Activated CD4-positive, alpha-beta memory T cell treated with anti-CD3 and anti-CD28 coated beads for 36 hours (primary cell): ENCODE results near the gene CBLN3. TPM values are rescaled to one million over a fixed set of nuclear protein-coding genes. Genes with fewer than 3 reads are reported as not detected.

ENCODE experiments used
- CTCF ChIA-PET: fragments of 350-600 bp; sonication (Branson Sonifier 250); formaldehyde crosslinking; loops from one replicate; lab custom pipeline; 2021; ENCODE audit warnings: antibody characterized with exemption, inconsistent platforms; lab: Charles Lee
- POLR2A ChIA-PET: fragments of 350-600 bp; sonication (Branson Sonifier 250); formaldehyde crosslinking; loops from one replicate; lab custom pipeline; 2021; ENCODE audit warnings: antibody characterized with exemption; lab: Charles Lee
- DNase-seq: peaks from one replicate; pipeline ENCODE4 v3.0.0-alpha.2; 2020
- H3K27ac Mint-ChIP-seq: one replicate; pipeline ENCODE4 v1.8.0; 2021; ENCODE audit warnings: mixed read lengths
- H3K27me3 Mint-ChIP-seq: one replicate; pipeline ENCODE4 v1.8.0; 2021; ENCODE audit warnings: mixed read lengths
- H3K36me3 Mint-ChIP-seq: one replicate; pipeline ENCODE4 v1.8.0; 2021; ENCODE audit warnings: mixed read lengths
- H3K4me1 Mint-ChIP-seq: one replicate; pipeline ENCODE4 v1.8.0; 2021; ENCODE audit warnings: low read depth, mixed read lengths
- H3K4me3 Mint-ChIP-seq: one replicate; pipeline ENCODE4 v1.8.0; 2021; ENCODE audit warnings: mild to moderate bottlenecking, mixed read lengths
- H3K9me3 Mint-ChIP-seq: one replicate; pipeline ENCODE4 v1.8.0; 2021; ENCODE audit warnings: mixed read lengths
- intact Hi-C: fragments of 100-400 bp; cut with micrococcal nuclease; formaldehyde crosslinking; loops from one replicate; pipeline ENCODE4 v1.15.1; 2023
- total RNA-seq, 2 experiments: library from RNA; stranded (reverse); gene quantifications; one replicate each; pipeline ENCODE4 v1.2.3, GENCODE V29; 2021

Gene CBLN3
- total RNA-seq, 2 experiments from 2014 or later: 8.6 to 9.3 TPM

DNA sequence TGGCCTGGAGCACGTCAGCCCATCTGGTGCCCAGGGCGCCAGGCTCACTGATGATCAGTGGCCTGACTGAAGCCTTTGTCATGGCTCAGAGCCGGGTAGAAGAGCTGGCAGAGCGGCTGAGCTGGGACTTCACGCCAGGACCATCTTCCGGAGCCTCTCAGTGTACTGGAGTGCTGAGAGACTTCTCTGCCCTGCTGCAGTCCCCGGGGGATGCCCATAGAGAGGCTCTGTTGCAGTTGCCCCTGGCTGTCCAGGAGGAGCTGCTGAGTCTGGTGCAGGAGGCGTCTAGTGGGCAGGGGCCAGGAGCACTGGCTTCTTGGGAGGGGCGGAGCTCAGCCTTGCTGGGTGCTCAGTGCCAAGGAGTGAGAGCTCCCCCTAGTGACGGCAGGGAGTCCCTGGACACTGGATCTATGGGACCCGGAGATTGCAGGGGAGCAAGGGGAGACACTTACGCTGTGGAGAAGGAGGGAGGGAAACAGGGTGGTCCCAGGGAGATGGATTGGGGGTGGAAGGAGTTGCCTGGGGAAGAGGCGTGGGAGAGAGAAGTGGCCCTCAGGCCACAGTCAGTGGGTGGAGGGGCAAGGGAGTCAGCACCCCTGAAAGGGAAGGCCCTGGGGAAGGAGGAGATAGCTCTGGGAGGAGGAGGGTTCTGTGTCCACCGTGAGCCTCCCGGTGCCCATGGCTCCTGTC is 2.2 kb upstream of the CBLN3 start:
- no peaks in the 10 kb centered on the region for H3K9me3 Mint-ChIP-seq
- peak overlapping the region; percentile 91 for H3K4me3 Mint-ChIP-seq
- CTCF ChIA-PET: interaction anchor here (0.6 to 21.1 kb wide), 47 partner anchors 9 to 237 kb away, joined by 3 to 968 read pairs (median 5); partner anchors contain the start of genes ADCY4, CIDEB, DHRS1 and LTB4R
- H3K36me3 Mint-ChIP-seq: peaks cover 26% of the 10 kb centered on the region
- POLR2A ChIA-PET: interaction anchor here (0.6 to 4.0 kb wide), 20 partner anchors 8 to 271 kb away, joined by 3 to 67 read pairs (median 6); partner anchors contain the start of genes ADCY4, CHMP4A, CIDEB and DHRS1
- H3K27me3 Mint-ChIP-seq: no peaks in the 10 kb centered on the region
- H3K27ac Mint-ChIP-seq: peak overlapping the region; percentile 98
- peaks cover 41% of the 10 kb centered on the region for H3K4me1 Mint-ChIP-seq
- intact Hi-C loops: loop anchor here (1.0 to 5.0 kb wide), 7 partner anchors 11 to 285 kb away; partner anchors contain the start of genes LTB4R, LTB4R2, PSME2 and RNF31
- DNase-seq: peak; percentile 94

DNA sequence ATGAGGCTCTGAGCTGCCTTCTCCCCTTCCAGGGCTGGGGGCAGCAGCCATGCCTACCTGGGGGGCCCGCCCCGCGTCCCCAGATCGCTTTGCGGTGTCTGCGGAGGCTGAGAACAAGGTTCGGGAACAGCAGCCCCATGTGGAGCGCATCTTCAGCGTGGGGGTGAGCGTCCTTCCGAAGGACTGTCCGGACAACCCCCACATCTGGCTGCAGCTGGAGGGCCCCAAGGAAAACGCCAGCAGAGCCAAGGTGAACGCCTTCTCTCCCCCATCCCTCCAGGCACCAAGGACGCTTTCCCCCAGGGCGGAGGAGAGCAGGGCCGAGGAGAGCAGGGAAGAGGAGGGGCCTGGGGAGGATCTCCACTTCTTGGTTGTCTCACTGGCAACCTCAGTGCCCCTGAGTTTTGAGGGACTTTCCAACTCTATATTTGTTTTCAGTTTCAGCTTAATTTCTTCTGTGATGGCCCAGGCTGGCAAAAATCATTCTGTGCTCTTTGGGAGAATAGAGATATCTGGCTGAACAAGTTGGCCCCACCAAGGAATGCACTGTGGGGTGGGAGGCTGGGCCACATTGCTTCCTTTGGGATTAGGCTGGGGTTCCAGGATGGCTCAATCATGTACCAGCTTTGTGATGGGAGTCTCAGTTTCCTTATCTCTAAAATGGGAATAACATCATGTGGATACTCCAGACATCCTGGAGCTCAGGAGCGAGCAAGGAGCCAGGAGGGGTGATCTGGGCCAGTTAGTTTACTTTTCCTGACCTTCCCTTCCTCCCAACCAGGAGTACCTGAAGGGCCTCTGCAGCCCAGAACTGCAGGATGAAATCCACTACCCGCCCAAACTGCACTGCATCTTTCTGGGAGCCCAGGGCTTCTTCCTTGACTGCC is 1.5 kb upstream of the CBLN3 start:
- intact Hi-C loops: loop anchor here (1.0 to 5.0 kb wide), 7 partner anchors 11 to 284 kb away; partner anchors contain the start of genes LTB4R, LTB4R2, PSME2 and RNF31
- peak overlapping the region; percentile 98 for H3K27ac Mint-ChIP-seq
- no peaks in the 10 kb centered on the region for H3K27me3 Mint-ChIP-seq
- peaks cover 44% of the 10 kb centered on the region for H3K4me1 Mint-ChIP-seq
- ChIA-PET CTCF (interaction anchor here (0.6 to 21.1 kb wide), 48 partner anchors 8 to 236 kb away, joined by 3 to 968 read pairs (median 5); partner anchors contain the start of genes ADCY4, CHMP4A, CIDEB and DHRS1), POLR2A (interaction anchor here (0.6 to 4.0 kb wide), 28 partner anchors 8 to 271 kb away, joined by 3 to 67 read pairs (median 4); partner anchors contain the start of genes ADCY4, CHMP4A, CIDEB and DHRS1)
- peak; percentile 78 for DNase-seq
- H3K9me3 Mint-ChIP-seq: no peaks in the 10 kb centered on the region
- peaks cover 25% of the 10 kb centered on the region for H3K36me3 Mint-ChIP-seq
- H3K4me3 Mint-ChIP-seq: peak overlapping the region; percentile 91

DNA sequence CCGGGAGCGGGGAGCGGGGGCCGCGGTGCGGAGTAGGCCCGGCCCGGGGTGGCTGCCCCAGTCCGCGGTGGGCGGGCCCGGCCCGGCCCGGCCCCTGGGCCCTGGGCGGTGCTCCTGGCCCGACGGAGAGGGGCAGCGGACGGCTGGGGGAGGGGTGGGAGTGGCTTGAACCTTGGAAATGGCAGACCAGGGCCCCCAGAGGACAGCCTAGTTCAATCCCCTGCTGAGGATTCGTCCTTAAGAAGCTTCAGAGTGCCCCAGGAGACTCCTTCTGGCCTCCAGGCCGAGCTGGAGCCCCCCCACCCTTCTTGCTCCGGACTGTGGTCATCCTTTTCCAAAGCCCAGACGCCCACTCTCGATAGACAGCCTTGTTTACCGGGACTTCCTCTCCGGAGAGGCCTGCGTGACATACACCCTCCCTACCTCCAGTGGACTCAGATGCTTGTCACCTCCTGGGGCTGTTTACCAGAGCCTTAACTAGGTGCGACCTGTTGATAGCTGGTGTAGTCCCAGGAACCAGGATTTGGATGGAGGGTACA is 744 bp upstream of the CBLN3 start:
- Mint-ChIP-seq H3K9me3 (no peaks in the 10 kb centered on the region), H3K4me3 (peak overlapping the region; percentile 91), H3K27ac (peak overlapping the region; percentile 98), H3K36me3 (peaks cover 19% of the 10 kb centered on the region), H3K27me3 (no peaks in the 10 kb centered on the region), H3K4me1 (peaks cover 48% of the 10 kb centered on the region)
- ChIA-PET CTCF (interaction anchor here (0.8 to 21.1 kb wide), 20 partner anchors 7 to 235 kb away, joined by 3 to 968 read pairs (median 16); partner anchors contain the start of genes ADCY4, CHMP4A, CIDEB and LTB4R), POLR2A (interaction anchor here (0.8 to 4.0 kb wide), 24 partner anchors 8 to 316 kb away, joined by 3 to 67 read pairs (median 4); partner anchors contain the start of genes ADCY4, CHMP4A, DCAF11 and DHRS1)
- intact Hi-C loops: loop anchor here (2.0 to 5.0 kb wide), 3 partner anchors 17 to 283 kb away; partner anchors contain the start of genes LTB4R, LTB4R2, PSME2 and RNF31
- DNase-seq: peak; percentile 74

DNA sequence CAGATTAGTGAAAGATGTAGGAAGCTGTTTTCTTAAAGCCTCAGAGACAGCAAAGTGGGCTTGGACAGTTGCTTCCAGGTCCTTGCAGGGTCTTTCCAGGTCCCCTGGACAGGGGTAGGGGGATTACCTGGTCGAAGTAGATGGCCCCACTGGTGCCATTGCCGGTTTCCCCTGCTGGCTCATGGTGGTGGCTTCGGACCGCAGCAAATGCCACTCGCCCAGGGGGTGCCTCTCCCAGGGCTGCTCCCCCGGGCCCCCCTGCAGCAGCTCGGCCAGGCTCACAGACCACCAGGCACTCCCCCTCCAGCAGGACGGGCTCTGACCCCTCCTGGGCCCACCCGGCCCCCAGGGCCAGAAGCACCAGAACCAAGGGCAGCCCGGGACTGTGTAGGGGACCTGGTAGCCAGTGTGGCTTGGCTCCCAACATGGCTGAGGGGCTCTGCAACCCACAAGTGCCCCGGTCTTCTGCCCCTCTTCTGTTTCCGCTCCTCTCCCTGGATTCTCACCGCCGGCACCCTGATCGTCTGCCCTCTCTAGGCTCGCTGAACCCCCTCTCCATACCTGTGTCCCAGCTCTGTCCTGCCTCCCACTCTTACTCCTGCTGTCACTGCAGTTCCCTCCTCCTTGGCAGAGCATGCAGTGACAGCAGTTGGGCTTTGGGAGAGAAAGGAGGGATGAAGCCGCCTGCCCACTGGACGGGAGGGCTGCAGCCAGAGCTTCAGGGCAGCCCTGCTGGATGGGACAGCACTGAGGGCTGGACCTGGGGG is 657 bp downstream of the CBLN3 start:
- POLR2A ChIA-PET: interaction anchor here (0.7 to 4.0 kb wide), 5 partner anchors 13 to 315 kb away, joined by 3 to 67 read pairs (median 19); partner anchors contain the start of genes ADCY4, DCAF11, NRL and SDR39U1
- H3K36me3 Mint-ChIP-seq: peaks cover 14% of the 10 kb centered on the region
- no peaks in the 10 kb centered on the region for H3K27me3 Mint-ChIP-seq
- CTCF ChIA-PET: interaction anchor here (0.9 to 21.1 kb wide), 5 partner anchors 8 to 99 kb away, joined by 4 to 968 read pairs (median 89); partner anchors contain the start of genes ADCY4, RIPK3 and SDR39U1
- H3K4me3 Mint-ChIP-seq: peak overlapping the region; percentile 88
- no peaks in the 10 kb centered on the region for H3K9me3 Mint-ChIP-seq
- H3K4me1 Mint-ChIP-seq: peaks cover 50% of the 10 kb centered on the region
- peak overlapping the region; percentile 96 for H3K27ac Mint-ChIP-seq
- intact Hi-C loops: no loop called here
- peak; percentile 5 for DNase-seq

DNA sequence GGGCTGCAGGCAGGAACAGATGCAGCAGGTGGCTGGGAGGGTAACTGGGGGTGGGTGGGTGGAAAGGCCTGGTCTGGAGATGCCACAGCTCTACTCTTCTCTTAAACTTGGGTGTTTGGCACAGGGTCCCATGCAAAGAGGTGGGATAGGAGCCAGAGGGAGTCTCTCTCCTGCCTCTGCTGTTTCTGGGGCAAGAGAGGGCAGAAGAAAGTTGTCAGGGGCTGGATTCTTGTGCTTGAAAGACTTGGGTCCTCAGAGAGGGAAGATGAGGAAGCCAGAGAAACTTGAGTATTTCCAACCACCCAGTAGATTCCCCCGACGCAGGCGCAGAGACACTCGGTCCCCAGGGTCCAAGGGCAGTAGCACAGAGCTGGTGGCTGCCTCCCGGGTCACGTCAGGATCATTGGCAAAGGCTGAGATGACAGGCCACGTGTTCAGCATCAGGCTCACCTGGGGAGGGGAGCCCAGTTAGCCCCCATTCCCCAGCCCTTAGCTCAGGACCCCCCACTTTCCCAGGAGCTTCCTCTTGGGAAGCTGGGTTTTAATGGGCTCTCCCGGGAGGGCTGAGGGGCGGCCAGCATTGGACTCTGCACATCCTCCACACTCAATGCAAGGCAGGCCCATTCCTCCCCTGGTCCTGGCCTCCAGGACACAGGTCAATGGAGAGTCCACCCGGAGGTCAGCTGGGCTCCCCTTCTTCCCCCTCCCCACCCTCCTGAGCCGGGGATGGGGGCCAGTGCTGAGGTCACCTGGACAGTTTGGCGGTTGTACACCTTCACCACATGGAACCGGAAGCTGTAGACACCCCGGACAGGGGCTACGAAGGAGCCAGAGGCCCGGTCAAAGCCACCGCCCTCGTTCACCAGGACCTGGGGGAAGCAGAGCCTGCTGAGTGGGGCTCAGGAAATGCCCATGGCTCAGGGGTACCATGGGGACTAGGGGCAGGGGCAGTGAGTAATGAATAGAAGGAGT is 1.6 kb downstream of the CBLN3 start:
- Mint-ChIP-seq H3K4me3 (no peak overlapping the region), H3K36me3 (peaks cover 5% of the 10 kb centered on the region), H3K9me3 (no peaks in the 10 kb centered on the region), H3K4me1 (peaks cover 46% of the 10 kb centered on the region), H3K27ac (peak overlapping the region; percentile 11), H3K27me3 (no peaks in the 10 kb centered on the region)
- POLR2A ChIA-PET: interaction anchor here (0.8 kb wide), 1 partner anchor 9 kb away, joined by 3 read pairs; no protein-coding TSS in a partner anchor
- CTCF ChIA-PET: interaction anchor here (0.6 to 21.1 kb wide), 4 partner anchors 9 to 120 kb away, joined by 3 to 968 read pairs (median 4); partner anchors contain the start of genes ADCY4, CIDEB and RIPK3
- intact Hi-C loops: no loop called here
- DNase-seq: peak; percentile 8

DNA sequence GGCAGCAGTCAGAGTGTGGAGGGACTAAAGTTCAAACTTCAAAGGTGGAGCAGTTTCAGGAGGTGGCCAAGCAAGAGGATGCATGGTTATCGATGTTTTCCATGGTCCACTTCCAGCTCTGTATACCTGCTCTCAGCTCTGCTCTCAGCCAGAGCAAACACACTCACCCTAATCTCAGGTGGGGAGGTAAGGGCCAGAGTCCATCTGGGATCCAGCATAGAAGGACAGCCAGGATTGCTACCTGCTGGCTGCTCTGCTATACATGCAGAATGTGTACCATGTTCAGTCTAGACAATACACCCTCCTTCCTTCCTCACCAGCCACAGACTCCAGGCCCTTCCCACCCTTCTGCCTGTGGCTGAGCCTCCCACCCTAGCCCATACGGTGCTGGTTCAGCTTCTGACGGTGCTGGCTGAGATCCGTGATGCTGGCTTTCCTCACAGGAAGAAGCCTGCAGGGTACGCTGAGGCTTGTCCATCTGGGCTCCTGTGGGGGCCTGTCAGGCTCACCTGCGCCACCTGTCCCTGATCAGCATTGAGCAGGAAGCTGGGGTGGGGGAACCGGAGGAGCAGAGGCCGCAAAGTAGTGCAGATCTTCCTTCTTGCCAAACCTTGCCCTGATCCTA is 2.4 kb downstream of the CBLN3 start:
- no peak overlapping the region for H3K4me3 Mint-ChIP-seq
- POLR2A ChIA-PET: interaction anchor here (0.8 kb wide), 1 partner anchor 10 kb away, joined by 3 read pairs; no protein-coding TSS in a partner anchor
- H3K4me1 Mint-ChIP-seq: peaks cover 45% of the 10 kb centered on the region

DNA sequence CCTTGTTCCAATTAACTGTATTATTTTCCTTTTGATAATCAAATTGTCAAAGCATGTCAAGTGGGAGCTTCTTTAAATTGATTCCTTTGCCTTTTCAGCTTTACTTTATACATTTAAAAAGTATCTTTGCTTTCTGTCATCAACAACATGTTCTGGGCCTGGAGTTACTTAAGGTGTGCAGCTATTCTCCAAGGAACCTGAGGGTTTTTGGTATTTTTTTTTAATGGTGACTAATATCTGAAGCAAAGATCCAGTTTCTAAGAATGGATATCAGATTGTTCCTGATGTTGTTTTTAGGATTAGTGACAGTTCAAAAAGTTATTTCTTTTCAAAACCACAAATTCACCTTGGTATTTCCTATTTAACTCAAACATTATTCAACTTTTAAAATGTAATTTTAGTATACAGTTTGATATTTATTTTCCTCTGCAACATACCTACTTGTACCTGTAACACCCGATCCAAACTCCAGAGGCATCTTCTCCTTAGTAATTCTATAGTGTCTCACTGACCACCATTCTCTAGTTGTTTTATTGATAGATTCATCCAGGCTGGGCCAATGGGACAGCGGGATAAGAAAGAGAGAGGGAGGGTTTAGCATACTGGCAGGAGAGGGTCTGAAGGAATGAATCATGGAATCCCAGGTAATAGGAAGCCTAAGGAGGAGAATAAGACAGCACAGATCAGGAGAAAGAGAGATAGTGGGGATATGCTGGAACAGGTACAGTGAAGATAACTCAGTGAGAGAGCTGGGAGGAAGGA is 3.1 kb downstream of the CBLN3 start:
- H3K9me3 Mint-ChIP-seq: no peaks in the 10 kb centered on the region
- H3K4me1 Mint-ChIP-seq: peaks cover 39% of the 10 kb centered on the region
- no peaks in the 10 kb centered on the region for H3K27me3 Mint-ChIP-seq
- H3K4me3 Mint-ChIP-seq: no peak overlapping the region
- H3K36me3 Mint-ChIP-seq: no peaks in the 10 kb centered on the region
- peak overlapping the region; percentile 70 for H3K27ac Mint-ChIP-seq
- intact Hi-C loops: no loop called here
- CTCF ChIA-PET: interaction anchor here (0.6 to 21.1 kb wide), 5 partner anchors 60 to 118 kb away, joined by 4 to 968 read pairs (median 8); partner anchors contain the start of genes ADCY4, CIDEB, LTB4R and LTB4R2
- no peak for DNase-seq
- POLR2A ChIA-PET: interaction anchor here (1.0 kb wide), 1 partner anchor 15 kb away, joined by 3 read pairs; no protein-coding TSS in a partner anchor

More for the DNA sequence above, 2.4 kb downstream of the CBLN3 start:
- DNase-seq: peak; percentile 11
- intact Hi-C loops: no loop called here
- Mint-ChIP-seq H3K36me3 (peaks cover 4% of the 10 kb centered on the region), H3K27ac (peak overlapping the region; percentile 28), H3K9me3 (no peaks in the 10 kb centered on the region), H3K27me3 (no peaks in the 10 kb centered on the region)
- CTCF ChIA-PET: interaction anchor here (0.6 to 21.1 kb wide), 5 partner anchors 56 to 119 kb away, joined by 3 to 968 read pairs (median 8); partner anchors contain the start of genes ADCY4, CIDEB, LTB4R and LTB4R2

DNA sequence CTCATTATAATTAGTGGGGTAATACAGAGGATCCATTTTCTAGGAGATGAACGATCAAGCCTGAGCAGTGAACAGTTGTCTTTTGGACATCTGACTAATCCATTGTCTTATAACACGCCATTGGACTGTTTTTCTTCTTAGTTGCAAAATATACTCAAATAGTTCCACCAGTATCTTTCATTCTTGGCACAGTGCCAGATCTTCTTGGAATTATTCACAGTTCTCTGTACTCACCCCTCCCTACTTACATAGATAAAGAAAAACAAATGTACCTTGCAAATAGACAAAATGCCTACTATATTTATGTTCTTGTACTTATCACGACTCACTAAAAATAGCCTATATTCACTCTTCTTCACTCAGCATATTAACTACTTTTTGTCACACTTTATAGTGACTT is 3.8 kb downstream of the CBLN3 start:
- Mint-ChIP-seq H3K9me3 (no peaks in the 10 kb centered on the region), H3K36me3 (no peaks in the 10 kb centered on the region), H3K4me3 (no peak overlapping the region), H3K27me3 (no peaks in the 10 kb centered on the region), H3K4me1 (peaks cover 33% of the 10 kb centered on the region), H3K27ac (peak overlapping the region; percentile 70)
- intact Hi-C loops: no loop called here
- ChIA-PET POLR2A (interaction anchor here (1.0 to 1.5 kb wide), 3 partner anchors 9 to 17 kb away, joined by 3 to 8 read pairs (median 3); partner anchors contain the start of gene SDR39U1), CTCF (interaction anchor here (0.6 to 21.1 kb wide), 8 partner anchors 11 to 118 kb away, joined by 3 to 968 read pairs (median 6); partner anchors contain the start of genes ADCY4, CIDEB, LTB4R and LTB4R2)
- DNase-seq: peak; percentile 3
